GM18526 (cell line): ENCODE measurements around the gene PSAPL1.

Experiments used
- POLR2A ChIP-seq: IDR thresholded peaks from 3 replicates; pipeline ENCODE4 v1.6.1; 2011; ENCODE audit not compliant: insufficient read length; ENCODE audit errors: extremely low read depth

Gene PSAPL1

DNA sequence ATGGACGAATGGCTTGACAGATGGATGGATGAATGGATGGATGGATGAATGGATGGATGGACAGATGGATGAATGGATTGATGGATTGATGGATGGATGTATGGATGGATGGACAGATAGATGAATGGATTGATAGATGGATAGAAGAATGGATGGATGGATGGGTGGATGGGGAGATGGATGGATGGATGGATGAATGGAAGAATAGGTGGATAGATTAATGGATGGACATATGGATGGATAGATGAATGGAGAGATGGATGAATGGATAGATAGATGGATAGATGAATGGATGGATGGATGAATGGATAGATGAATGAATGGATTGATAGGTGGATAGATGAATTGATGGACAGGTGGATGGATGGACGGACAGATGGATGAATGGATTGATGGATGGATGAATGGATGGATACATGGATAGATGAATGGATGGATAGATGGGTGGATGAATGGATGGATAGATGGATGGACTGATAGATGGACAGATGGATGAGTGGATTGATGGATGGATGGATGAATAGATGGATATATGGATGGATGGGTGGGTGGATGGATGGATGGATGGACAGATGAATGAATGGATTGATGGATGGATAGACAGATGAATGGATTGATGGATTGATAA is 33.9 kb downstream of the PSAPL1 start:
- TF ChIP-seq POLR2A, result no peak

DNA sequence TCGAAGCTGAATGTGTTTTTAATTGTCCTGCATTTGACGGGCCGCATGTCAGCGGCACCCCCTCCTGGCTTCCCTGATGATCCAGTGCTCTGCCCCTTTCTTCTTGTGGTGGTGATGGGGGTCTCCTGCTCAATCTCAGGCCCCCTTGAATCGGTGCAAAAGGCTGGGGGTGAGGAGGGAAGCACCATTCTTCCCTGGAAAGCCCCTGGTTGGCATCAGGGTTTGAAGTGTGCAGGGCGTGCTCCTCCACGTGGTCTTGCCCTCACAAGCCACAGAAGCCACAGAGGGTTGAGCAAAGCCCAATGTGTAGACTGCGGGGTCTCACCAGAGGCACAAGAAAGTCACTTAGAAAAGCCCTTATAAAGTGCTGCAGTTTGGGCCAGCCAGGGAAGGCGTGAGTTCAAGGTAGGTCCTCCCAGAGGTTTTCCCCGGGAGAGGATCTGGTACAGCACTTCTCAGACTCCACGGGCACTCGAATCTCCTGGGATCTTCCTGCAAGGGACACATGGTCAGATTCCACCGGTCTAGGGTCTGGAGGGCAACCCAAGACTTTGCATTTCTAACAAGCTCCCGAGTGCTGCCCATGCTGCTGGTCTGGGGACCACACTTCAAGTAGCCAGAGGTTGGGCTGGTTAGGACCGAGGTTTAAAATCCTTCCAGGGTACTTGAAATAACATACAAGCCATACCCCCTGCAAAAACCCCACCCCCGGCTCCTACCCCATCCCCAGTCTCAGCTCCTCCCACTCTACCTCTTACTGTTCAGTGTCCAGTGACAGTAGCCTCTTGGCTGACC is 35.1 kb downstream of the PSAPL1 start:
- TF ChIP-seq POLR2A, result no peak

GRCh38 chr4:7398788-7399439 is 35.8 kb downstream of the PSAPL1 start:
- no peak for TF ChIP-seq POLR2A

DNA sequence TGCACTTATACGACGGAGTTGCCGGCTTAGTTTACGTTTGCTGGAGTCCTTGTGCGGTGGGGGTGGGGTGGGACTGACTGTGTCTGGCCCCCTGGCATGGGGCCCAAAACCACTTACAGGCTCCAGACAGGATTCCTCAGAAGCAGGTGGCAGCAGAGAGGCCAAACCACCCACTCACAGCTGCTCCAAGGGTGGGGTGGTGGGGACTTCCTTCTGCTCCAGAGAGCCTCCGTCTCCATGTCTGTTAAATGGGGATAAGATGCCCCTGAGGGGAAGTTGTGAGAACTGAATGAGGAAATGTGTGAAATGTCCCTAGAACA is 36.7 kb downstream of the PSAPL1 start:
- TF ChIP-seq POLR2A, result no peak

GRCh38 chr4:7397206-7398103 is 37.3 kb downstream of the PSAPL1 start:
- TF ChIP-seq POLR2A, result no peak

- TF ChIP-seq POLR2A, result no peak
Measured at GRCh38 chr4:7396186-7396910, 38.4 kb downstream of the PSAPL1 start.

DNA sequence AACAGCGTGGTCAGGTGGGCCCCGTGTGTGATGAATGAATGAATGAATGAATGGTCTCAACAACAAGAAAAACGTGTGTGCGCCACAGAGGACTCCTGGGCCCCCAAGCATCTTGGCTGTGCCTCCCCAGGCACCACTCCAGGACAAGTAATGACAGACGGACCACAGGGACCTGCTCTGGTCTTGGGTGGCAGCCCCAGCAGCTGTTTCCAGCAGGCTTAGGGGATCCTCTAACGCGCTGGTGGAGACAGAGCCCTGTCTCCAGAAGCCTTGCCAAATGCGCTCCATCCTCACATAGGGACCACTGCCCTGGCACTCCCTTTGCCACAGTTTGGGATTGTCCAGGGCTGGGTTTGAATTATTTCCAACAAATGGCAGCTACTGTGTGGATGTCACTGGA is 39.1 kb downstream of the PSAPL1 start:
- no peak for TF ChIP-seq POLR2A

DNA sequence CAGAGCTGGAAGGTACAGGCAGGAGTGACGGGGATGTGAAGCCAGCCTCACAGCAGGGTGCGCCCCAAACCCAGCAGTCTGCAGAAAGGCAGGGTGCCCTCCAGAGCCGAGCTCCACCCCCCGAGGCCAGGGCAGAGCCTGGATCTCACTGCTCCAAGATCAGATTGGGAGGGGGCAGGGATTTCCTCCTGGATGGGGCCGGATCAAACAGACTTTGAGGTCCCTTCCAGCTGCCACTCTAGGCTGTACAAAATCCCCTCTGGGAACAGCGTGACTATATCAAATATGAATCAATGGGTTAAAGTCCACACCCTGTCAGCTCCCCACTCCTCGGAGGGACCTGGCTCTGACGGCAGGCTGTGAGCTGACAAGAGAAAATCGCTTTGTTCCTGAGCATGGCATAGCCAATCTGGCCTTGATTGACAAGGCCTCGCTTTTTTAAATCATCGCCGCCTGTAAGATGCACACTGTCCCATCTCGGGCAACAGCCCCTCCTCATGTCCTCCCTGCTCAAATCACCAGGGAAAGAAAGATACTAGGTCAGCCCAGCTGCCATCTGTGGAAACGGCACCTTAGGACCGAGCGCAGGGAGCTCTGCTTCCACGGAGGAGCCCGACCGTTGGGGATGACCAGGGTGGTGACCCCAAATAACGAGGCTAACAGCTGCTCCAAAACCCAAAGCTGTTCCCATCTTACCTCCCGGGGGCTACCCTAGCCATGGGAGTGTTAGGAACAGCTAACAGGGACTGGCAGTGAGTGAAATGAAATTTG is 39.9 kb downstream of the PSAPL1 start:
- no peak for TF ChIP-seq POLR2A

DNA sequence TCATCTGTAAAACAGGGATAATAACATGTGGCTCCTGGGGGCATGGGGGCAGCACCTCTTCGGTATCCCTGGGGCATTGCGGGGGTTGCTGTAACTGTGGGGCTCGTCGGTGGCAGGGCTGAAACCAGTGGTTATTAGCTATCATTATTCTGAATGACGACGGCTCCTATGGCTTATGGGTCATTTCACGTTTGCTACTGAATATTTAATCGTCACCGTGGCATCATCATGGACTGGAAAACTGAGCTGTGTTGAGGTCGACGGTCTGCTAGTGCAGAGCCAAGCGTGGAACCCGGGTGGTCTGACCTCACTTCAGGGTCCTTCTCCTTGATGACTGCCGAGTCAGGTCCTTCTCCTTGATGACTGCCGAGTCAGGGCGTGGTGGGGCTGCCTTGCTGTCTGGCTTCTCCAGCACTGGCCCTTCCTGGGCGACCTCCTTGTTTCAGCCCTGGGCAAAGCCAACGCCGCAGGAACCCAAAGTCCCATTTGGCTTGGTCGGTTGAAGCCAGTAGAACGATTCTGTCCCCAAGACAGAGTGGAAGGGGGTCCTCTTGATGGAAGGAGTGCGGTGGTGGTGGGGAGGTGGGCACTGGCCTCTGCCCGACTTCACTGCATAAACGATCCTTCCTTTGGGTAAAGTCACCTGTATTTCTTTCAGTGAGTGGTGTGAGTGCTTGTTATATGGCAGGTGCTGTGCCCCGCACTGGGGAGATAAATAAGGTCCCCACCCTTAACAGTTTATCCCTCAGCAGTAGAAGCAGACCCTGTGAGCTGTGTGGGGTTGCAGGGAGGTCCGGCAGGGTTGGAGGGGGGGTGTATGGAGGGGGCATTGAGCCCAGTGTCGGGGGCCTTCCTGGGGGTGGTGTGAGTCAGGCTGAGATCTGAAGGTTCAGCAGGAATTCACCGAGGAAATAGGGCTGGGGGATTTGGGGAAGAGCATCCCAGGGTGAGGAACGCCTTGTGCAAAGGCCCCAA is 40.8 kb downstream of the PSAPL1 start:
- no peak for TF ChIP-seq POLR2A

GRCh38 chr4:7392438-7393421 is 42.0 kb downstream of the PSAPL1 start:
- no peak for TF ChIP-seq POLR2A

DNA sequence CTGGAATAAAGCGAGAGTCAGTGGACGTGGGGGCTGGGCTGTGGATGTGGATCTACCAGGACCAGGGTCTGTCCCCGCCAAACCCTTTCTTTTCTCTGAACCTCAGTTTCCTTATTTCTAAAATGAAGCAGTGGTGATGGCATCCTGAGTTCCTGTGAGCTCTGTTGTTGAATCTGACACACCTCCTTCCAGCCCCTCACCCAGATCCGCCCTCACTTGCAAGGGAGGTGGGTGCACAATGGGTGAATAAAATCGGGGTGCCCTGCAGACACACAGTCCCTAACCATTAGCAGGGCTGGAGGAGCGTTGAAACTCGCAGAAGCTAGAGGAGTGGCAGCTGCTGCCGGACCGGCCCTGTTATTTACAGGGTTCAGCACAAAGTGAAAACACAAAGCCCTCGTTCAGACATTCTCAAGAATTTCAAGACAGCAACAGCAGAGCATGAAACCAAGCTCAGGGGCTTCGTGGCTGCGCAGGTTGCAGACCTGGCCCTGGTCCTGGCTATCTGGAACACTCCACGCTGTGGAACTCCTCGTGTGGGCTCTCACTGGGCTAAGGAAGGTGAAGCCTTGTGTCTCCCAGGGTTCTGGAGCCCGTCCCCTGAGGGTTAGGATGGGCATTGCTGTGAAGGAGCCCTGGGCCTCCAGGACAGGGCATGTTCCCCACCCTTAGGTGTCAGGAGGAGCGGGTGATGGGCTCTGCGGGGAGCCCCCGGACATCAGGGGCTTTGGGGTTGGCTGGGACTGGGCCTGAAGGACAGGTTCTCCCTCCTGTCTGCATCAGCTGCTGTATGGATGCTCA is 42.9 kb downstream of the PSAPL1 start:
- no peak for TF ChIP-seq POLR2A
